ENCODE results near the gene KISS1. TPM values are rescaled to one million over a fixed set of nuclear protein-coding genes. Genes with fewer than 3 reads are reported as not detected.

KISS1 gene
- total RNA-seq, 4 donors from 2014 or later = not detected

DNA sequence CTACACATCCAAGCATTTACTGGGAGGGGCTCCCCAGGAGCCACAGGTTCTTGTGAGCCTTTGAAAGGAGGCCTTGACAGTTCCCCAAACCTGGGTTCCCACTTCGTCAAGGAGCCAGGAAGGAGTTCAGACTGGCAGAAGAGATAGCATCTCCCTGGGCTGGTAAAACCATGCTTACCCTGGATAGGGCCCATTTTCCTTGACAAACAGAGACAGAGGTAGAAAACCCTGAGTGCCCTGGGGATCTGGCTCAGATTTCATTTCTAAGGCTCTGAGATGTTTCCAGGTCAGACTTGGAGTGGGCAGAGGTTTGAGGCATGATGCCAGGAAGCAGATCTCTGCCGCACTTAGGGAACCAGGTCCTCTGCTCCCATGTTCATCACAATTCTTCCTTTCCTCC lies 47.2 kb downstream of the KISS1 start:
- no peaks in the 10 kb centered on the region for H3K9me3 ChIP-seq
- H3K36me3 ChIP-seq = no peaks in the 10 kb centered on the region
- H3K27me3 ChIP-seq = peaks cover 29% of the 10 kb centered on the region
- 76 to 100% methylated on average over 1 to 2 of the region's 2 CpGs for whole genome bisulfite sequencing, 2 donors (ENCODE audit: low coverage in 1 of 2)
- TF ChIP-seq POLR2AphosphoS5 (IDR thresholded peaks at IDR 0.05) = no peak
- no peak for TF ChIP-seq POLR2A (IDR thresholded peaks at IDR 0.05)
- H3K27ac ChIP-seq = no peak overlapping the region
- in situ Hi-C loops (cut with MboI; ENCODE audit: low pct_ligation_motif_present in 1 of 4, low pct_unique_long_range_greater_than_20kb in 1 of 4, low sequenced_read_pairs in 3 of 4) (no loop called here), intact Hi-C loops (cut with DNase I; ENCODE audit: low total_unique reads) (no loop called here)
- DNase-seq = no peak
- H3K4me1 ChIP-seq = peaks cover 5 to 9% (median 6%) of the 10 kb centered on the region in 4 donors
- no peak overlapping the region for H3K4me3 ChIP-seq

DNA sequence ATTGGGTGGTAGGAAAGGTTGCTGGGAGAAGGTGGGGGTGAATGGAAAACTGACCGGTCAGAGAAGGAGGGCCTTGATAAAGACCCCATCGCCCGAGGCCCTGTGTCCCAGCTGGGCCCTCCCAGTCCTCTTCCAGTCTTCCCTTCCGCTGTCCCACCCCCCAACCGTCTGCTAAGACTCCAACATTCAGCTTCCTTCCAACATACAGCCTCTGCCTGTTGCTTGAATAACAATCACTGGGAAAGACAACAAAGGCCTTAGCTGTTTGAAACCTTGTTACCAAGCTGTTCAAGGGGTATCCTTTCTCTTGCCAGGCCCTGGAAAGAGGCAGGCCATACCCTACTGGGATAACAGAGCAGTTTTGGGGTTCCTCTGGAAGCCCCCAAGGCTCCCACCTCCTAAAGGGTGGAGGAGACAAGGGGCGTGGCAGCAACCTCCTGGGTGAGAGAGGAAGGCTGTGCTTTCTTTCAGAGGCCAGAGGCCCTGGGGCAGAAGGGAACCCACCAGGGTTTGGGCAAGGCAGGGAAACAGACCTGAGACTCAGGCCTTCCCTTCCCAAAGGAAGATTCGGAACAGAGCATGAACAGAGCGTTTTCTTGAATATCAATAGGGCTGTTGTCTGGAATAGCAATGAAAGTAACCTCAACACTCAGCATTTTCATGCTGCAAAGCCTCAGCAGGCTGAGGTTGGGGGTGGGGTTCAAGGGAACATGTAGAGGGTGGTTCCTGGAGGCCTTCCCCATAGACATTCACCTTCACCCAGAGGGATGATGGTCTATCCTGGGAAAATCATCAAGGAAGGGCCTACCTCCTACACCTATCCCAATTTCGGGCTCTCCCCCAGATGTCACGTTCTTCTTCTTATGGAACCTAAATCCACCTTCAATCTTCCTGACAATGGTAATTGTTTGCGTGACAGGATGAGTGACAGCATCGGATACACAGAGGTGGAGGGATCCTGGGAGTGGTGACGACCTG lies 48.6 kb downstream of the KISS1 start:
- Histone ChIP-seq H3K4me3 (no peak overlapping the region), H3K4me1 (peaks cover 5 to 7% (median 6%) of the 10 kb centered on the region in 4 donors), H3K36me3 (no peaks in the 10 kb centered on the region), H3K9me3 (no peaks in the 10 kb centered on the region), H3K27me3 (peaks cover 19% of the 10 kb centered on the region), H3K27ac (no peak overlapping the region)
- intact Hi-C loops (cut with DNase I; ENCODE audit: low total_unique reads) = no loop called here
- in situ Hi-C loops (cut with MboI; ENCODE audit: low pct_ligation_motif_present in 1 of 4, low pct_unique_long_range_greater_than_20kb in 1 of 4, low sequenced_read_pairs in 3 of 4) = no loop called here
- DNase-seq = no peak
- WGBS, 2 donors (ENCODE audit: low coverage in 1 of 2) = 86% methylated on average over 13 of the region's 13 CpGs; no CpG with 5 or more reads in 1 of the 2 donors
- TF ChIP-seq, protein P1, sequence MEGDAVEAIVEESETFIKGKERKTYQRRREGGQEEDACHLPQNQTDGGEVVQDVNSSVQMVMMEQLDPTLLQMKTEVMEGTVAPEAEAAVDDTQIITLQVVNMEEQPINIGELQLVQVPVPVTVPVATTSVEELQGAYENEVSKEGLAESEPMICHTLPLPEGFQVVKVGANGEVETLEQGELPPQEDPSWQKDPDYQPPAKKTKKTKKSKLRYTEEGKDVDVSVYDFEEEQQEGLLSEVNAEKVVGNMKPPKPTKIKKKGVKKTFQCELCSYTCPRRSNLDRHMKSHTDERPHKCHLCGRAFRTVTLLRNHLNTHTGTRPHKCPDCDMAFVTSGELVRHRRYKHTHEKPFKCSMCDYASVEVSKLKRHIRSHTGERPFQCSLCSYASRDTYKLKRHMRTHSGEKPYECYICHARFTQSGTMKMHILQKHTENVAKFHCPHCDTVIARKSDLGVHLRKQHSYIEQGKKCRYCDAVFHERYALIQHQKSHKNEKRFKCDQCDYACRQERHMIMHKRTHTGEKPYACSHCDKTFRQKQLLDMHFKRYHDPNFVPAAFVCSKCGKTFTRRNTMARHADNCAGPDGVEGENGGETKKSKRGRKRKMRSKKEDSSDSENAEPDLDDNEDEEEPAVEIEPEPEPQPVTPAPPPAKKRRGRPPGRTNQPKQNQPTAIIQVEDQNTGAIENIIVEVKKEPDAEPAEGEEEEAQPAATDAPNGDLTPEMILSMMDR (IDR thresholded peaks at IDR 0.05) = no peak
- TF ChIP-seq POLR2A (IDR thresholded peaks at IDR 0.05) (no peak), EP300 (IDR thresholded peaks at IDR 0.05; ENCODE audit: low read depth) (no peak), POLR2AphosphoS5 (IDR thresholded peaks at IDR 0.05) (no peak)

DNA sequence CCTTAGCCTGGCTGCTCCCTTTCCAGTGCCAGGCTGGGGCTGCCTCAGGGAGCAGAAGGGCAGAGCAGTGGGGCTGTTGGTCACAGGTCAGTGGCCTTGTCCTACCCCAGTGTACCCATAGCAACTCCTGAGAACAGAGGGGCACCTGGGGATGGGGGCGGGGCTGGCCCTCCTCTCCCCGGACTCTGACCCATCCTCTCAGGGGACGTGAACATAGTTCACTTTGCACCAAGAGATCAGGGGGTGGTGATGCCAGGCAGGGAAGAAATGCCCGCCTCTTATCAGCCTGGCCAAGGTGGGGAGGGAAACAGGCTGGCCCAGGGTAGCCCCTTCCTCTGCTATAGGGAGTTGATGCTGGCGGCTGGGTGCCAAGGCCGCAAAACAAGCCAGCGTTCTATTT lies 49.3 kb downstream of the KISS1 start:
- H3K27me3 ChIP-seq = peaks cover 12% of the 10 kb centered on the region
- no peaks in the 10 kb centered on the region for H3K9me3 ChIP-seq
- DNase-seq = no peak
- no peaks in the 10 kb centered on the region for H3K36me3 ChIP-seq
- TF ChIP-seq POLR2A (IDR thresholded peaks at IDR 0.05) (no peak), POLR2AphosphoS5 (IDR thresholded peaks at IDR 0.05) (no peak), EP300 (IDR thresholded peaks at IDR 0.05; ENCODE audit: low read depth) (no peak)
- TF ChIP-seq, protein P1 (IDR thresholded peaks at IDR 0.05) = no peak
- no peak overlapping the region for H3K27ac ChIP-seq
- 81% methylated on average over 7 of the region's 7 CpGs; no CpG with 5 or more reads in 1 of the 2 donors for WGBS, 2 donors (ENCODE audit: low coverage in 1 of 2)
- no peak overlapping the region for H3K4me3 ChIP-seq
- H3K4me1 ChIP-seq = peaks cover 0 to 6% (median 0%) of the 10 kb centered on the region in 4 donors
- intact Hi-C loops (cut with DNase I; ENCODE audit: low total_unique reads) = no loop called here
- in situ Hi-C loops (cut with MboI; ENCODE audit: low pct_ligation_motif_present in 1 of 4, low pct_unique_long_range_greater_than_20kb in 1 of 4, low sequenced_read_pairs in 3 of 4) = no loop called here

DNA sequence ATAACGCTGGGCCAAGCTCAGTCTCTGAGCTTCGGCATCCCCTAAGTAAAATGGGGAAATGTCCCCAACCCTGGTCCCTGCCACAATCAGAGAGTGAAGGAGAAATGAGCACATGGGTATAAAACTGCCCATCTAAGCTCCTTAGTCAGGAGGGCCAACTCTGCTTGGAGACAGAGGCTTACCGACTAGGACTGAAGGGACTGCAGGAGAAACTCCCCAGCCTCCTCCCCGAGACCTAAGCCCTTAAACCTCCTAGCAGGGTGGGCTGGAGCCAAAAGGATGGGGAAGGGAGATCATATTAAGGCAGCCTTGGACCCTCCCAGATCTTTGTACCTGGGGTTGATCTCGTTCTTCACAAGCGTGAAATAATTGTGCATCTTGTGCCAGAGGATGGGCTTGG lies 50.0 kb downstream of the KISS1 start:
- Histone ChIP-seq H3K4me3 (no peak overlapping the region), H3K36me3 (no peaks in the 10 kb centered on the region), H3K27me3 (peaks cover 7% of the 10 kb centered on the region), H3K9me3 (no peaks in the 10 kb centered on the region), H3K4me1 (peaks cover 0 to 2% (median 0%) of the 10 kb centered on the region in 4 donors), H3K27ac (no peak overlapping the region)
- WGBS, 2 donors (ENCODE audit: low coverage in 1 of 2) = 85% methylated on average over 6 of the region's 6 CpGs; no CpG with 5 or more reads in 1 of the 2 donors
- intact Hi-C loops (cut with DNase I; ENCODE audit: low total_unique reads) (no loop called here), in situ Hi-C loops (cut with MboI; ENCODE audit: low pct_ligation_motif_present in 1 of 4, low pct_unique_long_range_greater_than_20kb in 1 of 4, low sequenced_read_pairs in 3 of 4) (no loop called here)
- DNase-seq = no peak
- TF ChIP-seq EP300 (IDR thresholded peaks at IDR 0.05; ENCODE audit: low read depth) (no peak), POLR2A (IDR thresholded peaks at IDR 0.05) (no peak), POLR2AphosphoS5 (IDR thresholded peaks at IDR 0.05) (no peak)
- TF ChIP-seq, protein P1 (IDR thresholded peaks at IDR 0.05) = no peak

Data from transverse colon (tissue), 4 donors.